Muscle layer of colon (tissue), 2 donors: ENCODE measurements around the gene NHERF2.
A peak's percentile ranks its signal among the peaks of the same experiment; 100 is the strongest.

Experiments
- H3K27ac ChIP-seq: one replicate; pipeline ENCODE4 v1.7.0; 2013; ENCODE audit warnings: low read depth, mild to moderate bottlenecking, low read length, moderate library complexity
- H3K27me3 ChIP-seq, 2 donors: one replicate each; pipeline ENCODE4 v1.7.0; 2013; ENCODE audit warnings: low read length in 2 of 2, mild to moderate bottlenecking in 2 of 2; ENCODE audit not compliant: insufficient read depth in 2 of 2, control insufficient read depth in 1 of 2
- H3K36me3 ChIP-seq: one replicate; pipeline ENCODE4 v1.7.0; 2013; ENCODE audit warnings: mild to moderate bottlenecking, low read length; ENCODE audit not compliant: insufficient read depth
- H3K4me1 ChIP-seq: one replicate; pipeline ENCODE4 v1.7.0; 2013; ENCODE audit warnings: mild to moderate bottlenecking, low read length; ENCODE audit not compliant: insufficient read depth
- H3K4me3 ChIP-seq, 2 donors: one replicate each; pipeline ENCODE4 v1.7.0; 2013; ENCODE audit warnings: low read length in 2 of 2, low read depth in 1 of 2, mild to moderate bottlenecking in 1 of 2, moderate library complexity in 1 of 2
- H3K9ac ChIP-seq: one replicate; pipeline ENCODE4 v1.7.0; 2013; ENCODE audit warnings: low read length
- H3K9me3 ChIP-seq: one replicate; pipeline ENCODE4 v1.7.0; 2013; ENCODE audit warnings: mild to moderate bottlenecking, low read length
- donor health status: abdominal sarcoma.
- donor health status: Adenocarcinoma of cecum.

Gene NHERF2

GRCh38 chr16:2048116-2048543, 21.4 kb downstream of the NHERF2 start:
- H3K4me1 ChIP-seq = peaks cover 24% of the 10 kb centered on the region
- no peaks in the 10 kb centered on the region for H3K27me3 ChIP-seq
- H3K4me3 ChIP-seq = peak overlapping the region; percentile 63 to 96
- H3K36me3 ChIP-seq = peaks cover 31% of the 10 kb centered on the region
- peak overlapping the region; percentile 18 for H3K9ac ChIP-seq
- no peaks in the 10 kb centered on the region for H3K9me3 ChIP-seq
- H3K27ac ChIP-seq = peak overlapping the region; percentile 92

- Histone ChIP-seq H3K36me3 (peaks cover 65% of the 10 kb centered on the region), H3K4me1 (peaks cover 6% of the 10 kb centered on the region), H3K4me3 (no peak overlapping the region), H3K9me3 (no peaks in the 10 kb centered on the region), H3K9ac (no peak overlapping the region), H3K27me3 (no peaks in the 10 kb centered on the region), H3K27ac (no peak overlapping the region)
Measured at GRCh38 chr16:2053211-2053610, 26.5 kb downstream of the NHERF2 start.

- no peak overlapping the region for H3K9ac ChIP-seq
- peaks cover 72% of the 10 kb centered on the region for H3K36me3 ChIP-seq
Measured at GRCh38 chr16:2053897-2054296, 27.2 kb downstream of the NHERF2 start.

GRCh38 chr16:2054543-2055245, 28.0 kb downstream of the NHERF2 start:
- Histone ChIP-seq H3K4me3 (no peak overlapping the region), H3K27ac (no peak overlapping the region), H3K27me3 (no peaks in the 10 kb centered on the region), H3K9me3 (no peaks in the 10 kb centered on the region), H3K36me3 (peaks cover 73% of the 10 kb centered on the region), H3K4me1 (no peaks in the 10 kb centered on the region), H3K9ac (no peak overlapping the region)

More at GRCh38 chr16:2053897-2054296, 27.2 kb downstream of the NHERF2 start:
- H3K27ac ChIP-seq = no peak overlapping the region
- peaks cover under 1% of the 10 kb centered on the region for H3K4me1 ChIP-seq
- H3K4me3 ChIP-seq = no peak overlapping the region
- no peaks in the 10 kb centered on the region for H3K27me3 ChIP-seq
- H3K9me3 ChIP-seq = no peaks in the 10 kb centered on the region

GRCh38 chr16:2056077-2056476, 29.4 kb downstream of the NHERF2 start:
- H3K4me1 ChIP-seq = no peaks in the 10 kb centered on the region
- peaks cover 70% of the 10 kb centered on the region for H3K36me3 ChIP-seq
- H3K4me3 ChIP-seq = no peak overlapping the region
- H3K27me3 ChIP-seq = no peaks in the 10 kb centered on the region
- no peak overlapping the region for H3K9ac ChIP-seq
- H3K27ac ChIP-seq = no peak overlapping the region
- no peaks in the 10 kb centered on the region for H3K9me3 ChIP-seq

- no peaks in the 10 kb centered on the region for H3K4me1 ChIP-seq
- no peaks in the 10 kb centered on the region for H3K9me3 ChIP-seq
- H3K27ac ChIP-seq = no peak overlapping the region
- no peaks in the 10 kb centered on the region for H3K27me3 ChIP-seq
- no peak overlapping the region for H3K9ac ChIP-seq
- no peak overlapping the region for H3K4me3 ChIP-seq
- H3K36me3 ChIP-seq = peaks cover 64% of the 10 kb centered on the region
Measured at GRCh38 chr16:2056681-2057407, 30.1 kb downstream of the NHERF2 start.

GRCh38 chr16:2057438-2057837, 30.7 kb downstream of the NHERF2 start:
- Histone ChIP-seq H3K27ac (no peak overlapping the region), H3K9ac (no peak overlapping the region), H3K36me3 (peaks cover 58% of the 10 kb centered on the region), H3K4me1 (no peaks in the 10 kb centered on the region), H3K27me3 (no peaks in the 10 kb centered on the region), H3K9me3 (no peaks in the 10 kb centered on the region), H3K4me3 (no peak overlapping the region)

- Histone ChIP-seq H3K9ac (no peak overlapping the region), H3K9me3 (no peaks in the 10 kb centered on the region), H3K4me3 (no peak overlapping the region), H3K4me1 (no peaks in the 10 kb centered on the region), H3K27ac (no peak overlapping the region), H3K36me3 (peaks cover 52% of the 10 kb centered on the region), H3K27me3 (no peaks in the 10 kb centered on the region)
Measured at GRCh38 chr16:2058420-2058819, 31.7 kb downstream of the NHERF2 start.

- H3K36me3 ChIP-seq = peaks cover 52% of the 10 kb centered on the region
- no peak overlapping the region for H3K27ac ChIP-seq
- no peaks in the 10 kb centered on the region for H3K27me3 ChIP-seq
- H3K9ac ChIP-seq = no peak overlapping the region
- H3K9me3 ChIP-seq = no peaks in the 10 kb centered on the region
- no peaks in the 10 kb centered on the region for H3K4me1 ChIP-seq
- no peak overlapping the region for H3K4me3 ChIP-seq
Measured at GRCh38 chr16:2058872-2059271, 32.2 kb downstream of the NHERF2 start.

GRCh38 chr16:2060346-2060745, 33.6 kb downstream of the NHERF2 start:
- no peak overlapping the region for H3K9ac ChIP-seq
- no peaks in the 10 kb centered on the region for H3K27me3 ChIP-seq
- no peaks in the 10 kb centered on the region for H3K9me3 ChIP-seq
- H3K27ac ChIP-seq = no peak overlapping the region
- no peaks in the 10 kb centered on the region for H3K4me1 ChIP-seq
- H3K36me3 ChIP-seq = peaks cover 47% of the 10 kb centered on the region
- no peak overlapping the region for H3K4me3 ChIP-seq

GRCh38 chr16:2061023-2061422, 34.3 kb downstream of the NHERF2 start:
- H3K4me1 ChIP-seq = no peaks in the 10 kb centered on the region
- H3K36me3 ChIP-seq = peaks cover 53% of the 10 kb centered on the region
- no peak overlapping the region for H3K4me3 ChIP-seq
- no peaks in the 10 kb centered on the region for H3K27me3 ChIP-seq
- no peak overlapping the region for H3K9ac ChIP-seq
- H3K9me3 ChIP-seq = no peaks in the 10 kb centered on the region
- H3K27ac ChIP-seq = no peak overlapping the region
